ENCODE data around the gene SEMA3F. TPM values are rescaled to one million over a fixed set of nuclear protein-coding genes. Genes with fewer than 3 reads are reported as not detected.

Gene SEMA3F
- total RNA-seq, 4 donors from 2014 or later: 106 to 151 (median 120) TPM

- intact Hi-C loops (cut with DNase I; ENCODE audit: low total_unique reads): no loop called here
These were observed 10.9 kb downstream of the SEMA3F start for GRCh38 chr3:50165910-50166538.

GRCh38 chr3:50166620-50167019, 11.5 kb downstream of the SEMA3F start:
- TF ChIP-seq CTCF (IDR thresholded peaks at IDR 0.05): no peak
- TF ChIP-seq POLR2A (IDR thresholded peaks at IDR 0.05): no peak
- H3K4me3 ChIP-seq (ENCODE audit: low read depth, poor library complexity, severe bottlenecking): no peak overlapping the region
- no peak for DNase-seq (ENCODE audit: low spot score in 2 of 2)
- WGBS, 2 donors: 43 to 59% methylated on average over 6 of the region's 6 CpGs
- intact Hi-C loops (cut with DNase I; ENCODE audit: low total_unique reads): no loop called here

More at GRCh38 chr3:50165910-50166538, 10.9 kb downstream of the SEMA3F start:
- no peak for TF ChIP-seq CTCF (IDR thresholded peaks at IDR 0.05)
- no peak for TF ChIP-seq POLR2A (IDR thresholded peaks at IDR 0.05)
- 18 to 33% methylated on average over 13 to 15 of the region's 15 CpGs for WGBS, 2 donors
- H3K4me3 ChIP-seq (ENCODE audit: low read depth, poor library complexity, severe bottlenecking): no peak overlapping the region
- DNase-seq (ENCODE audit: low spot score in 2 of 2): no peak

GRCh38 chr3:50167069-50167840, 12.1 kb downstream of the SEMA3F start:
- H3K4me3 ChIP-seq (ENCODE audit: low read depth, poor library complexity, severe bottlenecking): no peak overlapping the region
- intact Hi-C loops (cut with DNase I; ENCODE audit: low total_unique reads): no loop called here
- WGBS, 2 donors: 40 to 42% methylated on average over 13 to 16 of the region's 16 CpGs
- no peak for DNase-seq (ENCODE audit: low spot score in 2 of 2)
- TF ChIP-seq POLR2A (IDR thresholded peaks at IDR 0.05) (no peak), CTCF (IDR thresholded peaks at IDR 0.05) (no peak)

- no peak for DNase-seq (ENCODE audit: low spot score in 2 of 2)
- 62 to 72% methylated on average over 7 of the region's 7 CpGs for WGBS, 2 donors
- intact Hi-C loops (cut with DNase I; ENCODE audit: low total_unique reads): no loop called here
- no peak overlapping the region for H3K4me3 ChIP-seq (ENCODE audit: low read depth, poor library complexity, severe bottlenecking)
- TF ChIP-seq CTCF (IDR thresholded peaks at IDR 0.05) (no peak), POLR2A (IDR thresholded peaks at IDR 0.05) (no peak)
These were observed 12.7 kb downstream of the SEMA3F start for GRCh38 chr3:50167841-50168209.

- 48 to 50% methylated on average over 9 of the region's 9 CpGs for WGBS, 2 donors
- H3K4me3 ChIP-seq (ENCODE audit: low read depth, poor library complexity, severe bottlenecking): no peak overlapping the region
- TF ChIP-seq POLR2A (IDR thresholded peaks at IDR 0.05) (no peak), CTCF (IDR thresholded peaks at IDR 0.05) (no peak)
- intact Hi-C loops (cut with DNase I; ENCODE audit: low total_unique reads): no loop called here
- DNase-seq (ENCODE audit: low spot score in 2 of 2): no peak
These were observed 13.3 kb downstream of the SEMA3F start for GRCh38 chr3:50168388-50168787.
